HEK293T (cell line): ENCODE results near the gene RASD1.

Experiments
- BHLHE40 ChIP-seq: fragments of 450-650 bp; IDR thresholded peaks from 2 replicates; pipeline ENCODE4 v1.6.1; 2016; ENCODE audit warnings: mild to moderate bottlenecking, moderate library complexity, borderline replicate concordance
- ELF4 ChIP-seq: fragments of 450-650 bp; IDR thresholded peaks from 2 replicates; pipeline ENCODE4 v1.6.1; 2017; ENCODE audit warnings: antibody characterized with exemption
- FOXK2 ChIP-seq: fragments of 450-650 bp; IDR thresholded peaks from 2 replicates; pipeline ENCODE4 v1.6.1; 2016; ENCODE audit warnings: mild to moderate bottlenecking
- NFRKB ChIP-seq: fragments of 450-650 bp; IDR thresholded peaks from 2 replicates; pipeline ENCODE4 v1.6.1; 2016; ENCODE audit warnings: mild to moderate bottlenecking, moderate library complexity
- SUZ12 ChIP-seq: fragments of 450-650 bp; IDR thresholded peaks from 2 replicates; pipeline ENCODE4 v1.6.1; 2016; ENCODE audit warnings: mild to moderate bottlenecking

- TF ChIP-seq SUZ12 (no peak), BHLHE40 (no peak), ELF4 (no peak), FOXK2 (no peak), NFRKB (no peak)
Measured at GRCh38 chr17:17492085-17492484, 4.1 kb downstream of the RASD1 start.
